ENCODE results near the gene KATNB1. TPM values are rescaled to one million over a fixed set of nuclear protein-coding genes. Genes with fewer than 3 reads are reported as not detected.

The KATNB1 gene, protein sequence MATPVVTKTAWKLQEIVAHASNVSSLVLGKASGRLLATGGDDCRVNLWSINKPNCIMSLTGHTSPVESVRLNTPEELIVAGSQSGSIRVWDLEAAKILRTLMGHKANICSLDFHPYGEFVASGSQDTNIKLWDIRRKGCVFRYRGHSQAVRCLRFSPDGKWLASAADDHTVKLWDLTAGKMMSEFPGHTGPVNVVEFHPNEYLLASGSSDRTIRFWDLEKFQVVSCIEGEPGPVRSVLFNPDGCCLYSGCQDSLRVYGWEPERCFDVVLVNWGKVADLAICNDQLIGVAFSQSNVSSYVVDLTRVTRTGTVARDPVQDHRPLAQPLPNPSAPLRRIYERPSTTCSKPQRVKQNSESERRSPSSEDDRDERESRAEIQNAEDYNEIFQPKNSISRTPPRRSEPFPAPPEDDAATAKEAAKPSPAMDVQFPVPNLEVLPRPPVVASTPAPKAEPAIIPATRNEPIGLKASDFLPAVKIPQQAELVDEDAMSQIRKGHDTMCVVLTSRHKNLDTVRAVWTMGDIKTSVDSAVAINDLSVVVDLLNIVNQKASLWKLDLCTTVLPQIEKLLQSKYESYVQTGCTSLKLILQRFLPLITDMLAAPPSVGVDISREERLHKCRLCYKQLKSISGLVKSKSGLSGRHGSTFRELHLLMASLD
- 33.3 TPM for total RNA-seq
- polyA plus RNA-seq (ENCODE audit: insufficient read depth in 1 of 8, insufficient read length in 8 of 8, low replicate concordance in 1 of 8) = 10 to 100 TPM; 32.7 to 63.2 (median 44.1) TPM
- long read RNA-seq, donor 1 = 0 reads
- long read RNA-seq, donor 2 = 0 reads
- long read RNA-seq, donor 3, partial matches to known transcripts = 12 of 16 reads
- long read RNA-seq, donor 3, other reads (novel, unspliced or antisense) = 0 of 16 reads
- long read RNA-seq, donor 4, partial matches to known transcripts = 0 of 1 reads
- long read RNA-seq, donor 4, other reads (novel, unspliced or antisense) = 0 of 1 reads
- long read RNA-seq, donor 5, partial matches to known transcripts = 0 of 2 reads
- long read RNA-seq, donor 5, other reads (novel, unspliced or antisense) = 0 of 2 reads
- long read RNA-seq, donor 6, transcript KATNB1-201 (20 exons, 2,664 nt) = major isoform, 6 of 34 reads
- long read RNA-seq, donor 6, partial matches to known transcripts = 28 of 34 reads
- long read RNA-seq, donor 6, other reads (novel, unspliced or antisense) = 0 of 34 reads
- long read RNA-seq, donor 7, transcript KATNB1-201 (20 exons, 2,664 nt) = major isoform, 5 of 5 reads
- long read RNA-seq, donor 7, partial matches to known transcripts = 0 of 5 reads
- long read RNA-seq, donor 7, other reads (novel, unspliced or antisense) = 0 of 5 reads
- long read RNA-seq, donor 8, partial matches to known transcripts = 0 of 1 reads
- long read RNA-seq, donor 8, other reads (novel, unspliced or antisense) = 0 of 1 reads
- long read RNA-seq, donor 9, partial matches to known transcripts = 0 of 4 reads
- long read RNA-seq, donor 9, other reads (novel, unspliced or antisense) = 0 of 4 reads
- long read RNA-seq, donor 10, partial matches to known transcripts = 25 of 26 reads
- long read RNA-seq, donor 10, other reads (novel, unspliced or antisense) = 0 of 26 reads
- long read RNA-seq, donor 11, partial matches to known transcripts = 0 of 3 reads
- long read RNA-seq, donor 11, other reads (novel, unspliced or antisense) = 0 of 3 reads

DNA sequence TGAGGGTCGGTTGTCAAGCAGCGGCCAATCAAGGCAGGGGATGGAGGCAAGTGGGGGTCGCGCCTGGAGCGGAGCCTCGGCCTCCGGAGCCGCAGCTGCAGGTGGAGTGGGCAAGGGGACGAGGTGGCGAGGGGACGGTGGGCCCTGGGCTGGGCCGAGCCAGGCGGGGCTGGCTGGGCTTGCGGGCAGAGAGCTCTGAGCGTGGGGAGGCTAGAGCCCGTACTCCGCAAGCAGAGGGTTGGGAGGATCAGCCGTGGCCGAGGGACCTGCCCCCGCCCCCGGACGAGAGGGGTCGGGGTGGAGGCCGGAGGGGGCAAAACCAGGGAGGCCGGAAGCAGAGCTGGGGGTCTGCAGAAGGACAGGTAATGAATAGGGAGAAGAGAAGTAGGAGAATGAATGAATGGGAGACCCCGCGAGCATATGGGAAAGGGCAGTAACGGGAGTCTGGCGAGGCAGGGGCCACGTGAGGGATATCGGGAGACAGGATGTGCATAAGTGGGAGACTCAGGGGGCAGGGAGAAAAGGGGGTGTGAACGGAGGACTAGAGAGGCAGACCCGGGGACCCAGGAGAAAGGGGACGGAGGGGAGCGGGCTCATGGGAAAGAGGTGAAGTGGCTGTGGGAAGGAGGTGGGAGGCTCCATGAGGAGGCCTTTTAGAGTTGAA is at the start of gene KATNB1:
Gene KATNB1, plus strand, starts transcription at position 16 of the 664 bp plus-strand sequence. CDS start 1,474 bp downstream, outside the sequence.
- Histone ChIP-seq H3K4me1 (ENCODE audit: control insufficient read depth, insufficient read depth, low read length) (peaks cover 41% of the 10 kb centered on the region), H3K36me3 (ENCODE audit: control insufficient read depth, insufficient read depth, low read length) (peaks cover 24% of the 10 kb centered on the region), H3K9me3 (replicated peaks; ENCODE audit: control insufficient read depth, low read depth, low read length) (no peaks in the 10 kb centered on the region), H3K27ac (ENCODE audit: low read length) (peak within 1 kb of the TSS; percentile 95), H3K4me3 (ENCODE audit: low read length) (peak within 1 kb of the TSS; percentile 82), H3K27me3 (ENCODE audit: control insufficient read depth, insufficient read depth, low read length) (no peaks in the 10 kb centered on the region)
- DNase-seq = peak; percentile 57
- under 1% methylated on average over 35 of the region's 35 CpGs for WGBS (ENCODE audit: insufficient coverage)

DNA sequence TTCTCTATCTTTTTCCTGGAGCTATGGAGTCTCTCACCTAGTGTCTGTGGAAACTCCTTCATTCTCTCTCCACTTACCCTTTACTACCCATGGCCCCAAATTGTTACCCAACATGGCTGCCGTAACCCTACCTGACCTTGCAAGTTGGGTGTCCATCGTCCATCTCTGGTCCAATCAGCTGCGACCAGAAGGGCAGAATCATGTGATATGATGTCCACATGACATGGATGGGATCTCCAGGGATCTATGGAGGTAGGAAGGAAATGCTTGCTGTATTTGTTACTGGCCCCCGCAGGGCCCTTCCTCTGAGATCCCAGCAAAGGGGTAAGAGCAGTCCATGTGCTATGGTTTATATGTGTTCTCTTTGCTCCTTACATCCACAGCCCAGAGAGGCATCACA is 49.0 kb upstream of the KATNB1 start:
- H3K4me1 ChIP-seq (ENCODE audit: control insufficient read depth, insufficient read depth, low read length) = peaks cover 5% of the 10 kb centered on the region
- H3K4me3 ChIP-seq (ENCODE audit: low read length) = no peak overlapping the region
- H3K9me3 ChIP-seq (replicated peaks; ENCODE audit: control insufficient read depth, low read depth, low read length) = no peaks in the 10 kb centered on the region
- no CpG with 5 or more reads among the region's 4 CpGs for WGBS (ENCODE audit: insufficient coverage)
- no peak overlapping the region for H3K27ac ChIP-seq (ENCODE audit: low read length)
- H3K36me3 ChIP-seq (ENCODE audit: control insufficient read depth, insufficient read depth, low read length) = no peaks in the 10 kb centered on the region
- peaks cover 4% of the 10 kb centered on the region for H3K27me3 ChIP-seq (ENCODE audit: control insufficient read depth, insufficient read depth, low read length)
- no peak for DNase-seq

DNA sequence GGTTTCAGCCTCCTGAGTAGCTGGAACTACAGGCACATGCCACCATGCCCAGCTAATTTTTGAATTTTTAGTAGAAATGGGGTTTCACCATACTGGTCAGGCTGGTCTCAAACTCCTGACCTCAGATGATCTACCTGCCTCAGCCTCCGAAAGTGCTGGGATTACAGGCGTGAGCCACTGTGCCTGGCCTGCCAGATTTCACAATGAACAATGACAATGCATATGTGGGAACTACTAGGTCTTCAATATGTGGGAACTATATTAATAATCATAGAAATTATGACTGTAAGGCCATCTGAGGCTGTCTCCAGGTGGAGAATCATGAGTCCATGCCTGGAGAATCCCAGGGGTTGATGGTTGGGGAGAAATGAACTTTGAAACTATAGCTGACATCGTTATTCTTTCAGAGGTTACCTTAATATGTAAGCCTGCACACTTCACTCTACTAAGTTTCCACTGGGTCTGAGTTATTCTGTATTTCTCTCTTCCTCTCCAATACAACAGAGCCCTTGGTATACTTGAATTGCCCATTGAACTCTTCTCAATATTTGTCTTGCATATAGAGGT is 48.1 kb upstream of the KATNB1 start:
- peaks cover 4% of the 10 kb centered on the region for H3K27me3 ChIP-seq (ENCODE audit: control insufficient read depth, insufficient read depth, low read length)
- no peak overlapping the region for H3K27ac ChIP-seq (ENCODE audit: low read length)
- H3K36me3 ChIP-seq (ENCODE audit: control insufficient read depth, insufficient read depth, low read length) = no peaks in the 10 kb centered on the region
- no CpG with 5 or more reads among the region's 3 CpGs for WGBS (ENCODE audit: insufficient coverage)
- no peak for DNase-seq
- peaks cover 5% of the 10 kb centered on the region for H3K4me1 ChIP-seq (ENCODE audit: control insufficient read depth, insufficient read depth, low read length)
- H3K9me3 ChIP-seq (replicated peaks; ENCODE audit: control insufficient read depth, low read depth, low read length) = no peaks in the 10 kb centered on the region
- no peak overlapping the region for H3K4me3 ChIP-seq (ENCODE audit: low read length)

DNA sequence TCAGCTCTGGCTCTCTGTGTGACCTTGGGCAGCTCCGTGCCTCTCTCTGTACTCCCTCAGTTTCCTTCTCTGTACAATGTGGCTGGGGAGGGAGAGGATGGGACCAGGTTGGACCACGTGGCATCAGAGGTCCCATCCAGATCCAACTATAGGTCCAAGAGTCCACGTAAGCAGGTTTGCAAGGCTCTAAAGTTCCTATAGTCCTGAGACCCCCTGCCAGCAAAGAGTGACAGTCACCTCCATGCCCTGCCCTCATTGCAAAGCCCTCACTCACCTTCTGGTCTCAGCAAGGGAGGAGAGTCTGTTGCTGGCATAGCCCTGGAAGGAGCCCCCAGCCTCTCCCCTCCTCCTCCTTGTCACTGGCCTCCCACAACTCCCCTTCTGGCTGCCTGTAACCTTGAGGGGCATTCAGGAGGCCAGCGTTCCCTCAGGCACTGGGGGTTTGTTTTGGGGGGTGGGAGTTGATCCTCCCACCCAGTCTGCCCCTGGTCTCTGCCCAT is 47.0 kb upstream of the KATNB1 start:
- peaks cover 8% of the 10 kb centered on the region for H3K27me3 ChIP-seq (ENCODE audit: control insufficient read depth, insufficient read depth, low read length)
- peaks cover 5% of the 10 kb centered on the region for H3K4me1 ChIP-seq (ENCODE audit: control insufficient read depth, insufficient read depth, low read length)
- no peak for DNase-seq
- no peaks in the 10 kb centered on the region for H3K9me3 ChIP-seq (replicated peaks; ENCODE audit: control insufficient read depth, low read depth, low read length)
- no peak overlapping the region for H3K4me3 ChIP-seq (ENCODE audit: low read length)
- no peaks in the 10 kb centered on the region for H3K36me3 ChIP-seq (ENCODE audit: control insufficient read depth, insufficient read depth, low read length)
- no peak overlapping the region for H3K27ac ChIP-seq (ENCODE audit: low read length)
- WGBS (ENCODE audit: insufficient coverage) = no CpG with 5 or more reads among the region's 4 CpGs

DNA sequence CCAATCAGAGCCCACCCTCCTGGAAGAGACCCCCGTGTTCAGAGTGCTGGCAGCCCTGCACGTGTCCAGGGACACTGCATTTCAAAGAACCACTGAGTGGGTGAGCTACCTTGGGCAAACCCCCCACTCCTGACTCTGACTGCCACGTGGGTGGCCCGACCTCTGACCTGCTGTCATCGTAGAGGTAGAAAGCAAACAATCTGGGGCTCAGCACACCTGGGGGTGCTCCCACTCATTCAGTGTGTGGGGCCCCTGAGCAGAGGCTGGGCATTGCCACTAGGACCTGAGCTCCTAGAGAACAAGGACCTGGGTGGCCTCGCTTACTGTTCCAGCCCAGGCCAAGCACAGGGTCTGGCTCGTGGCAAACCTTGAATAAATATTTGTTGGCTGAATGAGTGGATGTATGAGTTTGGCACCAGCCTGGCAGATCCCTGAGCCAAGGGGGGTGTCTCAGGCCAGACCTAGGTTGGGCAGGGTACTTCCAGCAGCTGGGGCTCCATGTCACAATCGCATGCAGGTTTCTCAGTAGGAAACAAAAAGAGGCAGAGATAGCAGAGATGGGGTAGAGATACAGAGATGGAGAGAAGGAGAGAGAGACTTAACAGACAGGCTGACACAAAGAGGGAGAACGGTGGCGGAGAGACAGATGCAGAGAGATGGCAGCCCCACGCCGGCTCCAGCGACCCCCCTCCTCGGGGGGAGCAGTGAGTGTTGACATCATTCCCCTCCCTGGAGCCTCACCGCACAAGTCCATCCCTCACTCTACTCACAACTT is 46.4 kb upstream of the KATNB1 start:
- no peak overlapping the region for H3K27ac ChIP-seq (ENCODE audit: low read length)
- DNase-seq = no peak
- peaks cover 5% of the 10 kb centered on the region for H3K4me1 ChIP-seq (ENCODE audit: control insufficient read depth, insufficient read depth, low read length)
- H3K4me3 ChIP-seq (ENCODE audit: low read length) = no peak overlapping the region
- H3K36me3 ChIP-seq (ENCODE audit: control insufficient read depth, insufficient read depth, low read length) = no peaks in the 10 kb centered on the region
- H3K27me3 ChIP-seq (ENCODE audit: control insufficient read depth, insufficient read depth, low read length) = peaks cover 8% of the 10 kb centered on the region
- H3K9me3 ChIP-seq (replicated peaks; ENCODE audit: control insufficient read depth, low read depth, low read length) = no peaks in the 10 kb centered on the region
- WGBS (ENCODE audit: insufficient coverage) = 37% methylated on average over 9 of the region's 15 CpGs

DNA sequence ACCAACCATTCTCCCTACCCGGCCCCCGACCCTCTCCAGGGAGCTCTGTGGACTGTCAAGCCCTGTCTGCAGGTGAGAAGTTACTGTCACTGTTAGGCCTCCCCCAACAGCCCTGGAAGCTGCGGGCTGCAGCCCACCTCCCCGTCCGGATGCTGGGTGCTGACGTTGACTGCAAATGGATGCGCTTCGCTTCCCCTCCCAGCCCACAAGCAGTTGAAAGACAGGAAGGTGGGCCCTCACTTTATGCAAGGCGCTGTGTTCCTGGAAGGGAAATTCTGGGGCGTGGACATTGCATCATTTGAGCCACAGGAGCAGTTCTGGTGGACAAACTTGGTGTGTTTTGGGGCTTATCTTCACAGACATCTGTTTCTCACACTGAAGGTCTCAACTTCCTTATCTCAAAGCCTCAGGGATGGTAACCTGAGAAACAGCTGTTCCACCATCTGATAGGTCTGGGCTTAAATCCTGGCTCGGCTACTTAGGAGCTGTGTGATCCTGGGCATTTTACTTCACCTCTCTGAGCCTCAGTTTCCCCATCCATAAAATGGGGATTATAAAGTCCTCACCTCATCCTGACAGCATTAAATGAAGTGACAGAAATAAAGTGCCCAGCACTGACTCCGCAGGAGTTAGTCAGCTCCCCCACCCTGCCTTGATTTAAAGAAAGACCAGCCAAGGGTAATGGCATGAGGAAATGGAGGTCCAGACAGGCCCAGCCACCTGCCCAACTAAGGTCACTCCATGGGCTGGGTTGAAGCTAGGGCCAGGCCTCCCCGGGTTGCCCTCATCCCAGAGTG is 45.6 kb upstream of the KATNB1 start:
- H3K4me1 ChIP-seq (ENCODE audit: control insufficient read depth, insufficient read depth, low read length) = peaks cover 5% of the 10 kb centered on the region
- H3K27ac ChIP-seq (ENCODE audit: low read length) = no peak overlapping the region
- H3K36me3 ChIP-seq (ENCODE audit: control insufficient read depth, insufficient read depth, low read length) = no peaks in the 10 kb centered on the region
- peak; percentile 48 for DNase-seq
- H3K27me3 ChIP-seq (ENCODE audit: control insufficient read depth, insufficient read depth, low read length) = peaks cover 8% of the 10 kb centered on the region
- H3K4me3 ChIP-seq (ENCODE audit: low read length) = no peak overlapping the region
- H3K9me3 ChIP-seq (replicated peaks; ENCODE audit: control insufficient read depth, low read depth, low read length) = no peaks in the 10 kb centered on the region
- WGBS (ENCODE audit: insufficient coverage) = 34% methylated on average over 3 of the region's 13 CpGs

DNA sequence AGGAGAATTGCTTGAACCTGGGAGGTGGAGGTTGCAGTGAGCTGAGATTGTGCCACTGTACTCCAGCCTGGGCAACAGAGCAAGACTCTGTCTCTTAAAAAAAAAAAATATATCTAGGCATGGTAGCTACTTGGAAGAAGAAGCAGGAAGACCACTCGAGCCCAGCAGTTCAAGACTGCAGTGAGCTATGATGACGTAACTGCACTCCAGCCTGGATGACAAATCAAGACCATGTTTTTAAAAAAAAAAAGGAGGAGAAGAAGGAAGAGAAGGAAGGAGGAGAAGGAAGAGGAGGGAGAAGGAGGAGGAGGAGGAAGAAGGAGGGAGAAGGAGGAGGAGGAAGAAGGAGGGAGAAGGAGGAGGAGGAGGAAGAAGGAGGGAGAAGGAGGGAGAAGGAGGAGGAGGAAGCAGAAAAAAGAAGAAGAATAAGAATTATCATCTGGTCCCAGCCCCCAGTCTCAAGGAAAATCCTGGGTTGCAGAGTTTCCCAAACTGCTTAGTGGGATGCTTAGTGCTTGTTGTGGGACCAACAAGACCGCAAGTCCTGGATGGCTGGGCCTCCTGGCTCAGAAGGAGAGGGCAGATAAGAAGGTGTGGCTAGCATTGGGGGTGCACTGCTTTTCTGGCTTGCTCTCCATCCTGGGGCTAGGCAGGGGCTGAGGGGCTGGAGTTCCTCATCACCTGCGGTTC is 44.6 kb upstream of the KATNB1 start:
- no peaks in the 10 kb centered on the region for H3K9me3 ChIP-seq (replicated peaks; ENCODE audit: control insufficient read depth, low read depth, low read length)
- H3K36me3 ChIP-seq (ENCODE audit: control insufficient read depth, insufficient read depth, low read length) = no peaks in the 10 kb centered on the region
- WGBS (ENCODE audit: insufficient coverage) = 41% methylated on average over 4 of the region's 4 CpGs
- H3K27ac ChIP-seq (ENCODE audit: low read length) = no peak overlapping the region
- no peak overlapping the region for H3K4me3 ChIP-seq (ENCODE audit: low read length)
- peaks cover 8% of the 10 kb centered on the region for H3K27me3 ChIP-seq (ENCODE audit: control insufficient read depth, insufficient read depth, low read length)
- peaks cover 5% of the 10 kb centered on the region for H3K4me1 ChIP-seq (ENCODE audit: control insufficient read depth, insufficient read depth, low read length)
- DNase-seq = no peak

Data from muscle of leg (tissue), 16 donors.